ENCODE data around the gene MANF.

The MANF gene

DNA sequence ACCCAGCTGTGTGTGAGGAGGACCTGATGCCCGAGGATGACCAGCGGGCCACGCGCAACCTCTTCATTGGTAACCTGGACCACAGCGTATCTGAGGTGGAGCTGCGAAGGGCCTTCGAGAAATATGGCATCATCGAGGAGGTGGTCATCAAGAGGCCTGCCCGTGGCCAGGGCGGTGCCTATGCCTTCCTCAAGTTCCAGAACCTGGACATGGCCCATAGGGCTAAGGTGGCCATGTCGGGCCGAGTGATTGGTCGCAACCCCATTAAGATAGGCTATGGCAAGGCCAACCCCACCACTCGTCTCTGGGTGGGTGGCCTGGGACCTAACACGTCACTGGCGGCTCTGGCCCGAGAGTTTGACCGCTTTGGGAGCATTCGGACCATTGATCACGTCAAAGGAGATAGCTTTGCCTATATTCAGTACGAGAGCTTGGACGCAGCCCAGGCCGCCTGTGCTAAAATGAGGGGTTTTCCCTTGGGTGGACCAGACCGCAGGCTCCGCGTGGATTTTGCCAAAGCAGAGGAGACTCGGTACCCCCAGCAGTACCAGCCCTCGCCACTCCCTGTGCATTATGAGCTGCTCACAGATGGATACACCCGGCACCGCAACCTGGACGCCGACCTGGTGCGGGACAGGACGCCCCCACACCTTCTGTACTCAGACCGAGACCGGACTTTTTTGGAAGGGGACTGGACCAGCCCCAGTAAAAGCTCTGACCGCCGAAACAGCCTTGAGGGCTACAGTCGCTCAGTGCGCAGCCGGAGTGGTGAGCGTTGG is 7.5 kb downstream of the MANF start:
- H3K27ac ChIP-seq = peak overlapping the region; percentile 85
- no peak for DNase-seq (ENCODE audit: low spot score)
- POLR2A ChIA-PET (ENCODE audit: low non-redundant PET) = no interaction called here
- TF ChIP-seq CTCF (conservative IDR thresholded peaks at IDR 0.05; ENCODE audit: low read depth) = no peak
- CTCF ChIA-PET = no interaction called here

DNA sequence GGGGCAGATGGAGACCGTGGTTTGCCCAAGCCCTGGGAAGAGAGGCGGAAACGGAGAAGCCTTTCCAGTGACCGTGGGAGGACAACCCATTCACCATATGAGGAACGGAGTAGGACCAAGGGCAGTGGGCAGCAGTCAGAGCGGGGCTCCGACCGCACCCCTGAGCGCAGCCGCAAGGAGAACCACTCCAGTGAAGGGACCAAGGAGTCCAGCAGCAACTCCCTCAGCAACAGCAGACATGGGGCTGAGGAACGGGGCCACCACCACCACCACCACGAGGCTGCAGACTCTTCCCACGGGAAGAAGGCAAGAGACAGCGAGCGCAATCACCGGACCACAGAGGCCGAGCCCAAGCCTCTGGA is 8.0 kb downstream of the MANF start:
- H3K27ac ChIP-seq = peak overlapping the region; percentile 85; the same call in 1 of the 2 replicates
- DNase-seq (ENCODE audit: low spot score) = no peak
- CTCF ChIA-PET = no interaction called here
- POLR2A ChIA-PET (ENCODE audit: low non-redundant PET) = no interaction called here
- no peak for TF ChIP-seq CTCF (conservative IDR thresholded peaks at IDR 0.05; ENCODE audit: low read depth)

- POLR2A ChIA-PET (ENCODE audit: low non-redundant PET) = no interaction called here
- no peak for DNase-seq (ENCODE audit: low spot score)
Observed at GRCh38 chr3:51393564-51393963, 8.5 kb downstream of the MANF start.

GRCh38 chr3:51394541-51394940 is 9.4 kb downstream of the MANF start:
- TF ChIP-seq CTCF (conservative IDR thresholded peaks at IDR 0.05; ENCODE audit: low read depth) = no peak
- peak overlapping the region; percentile 44 for H3K27ac ChIP-seq
- DNase-seq (ENCODE audit: low spot score) = no peak
- POLR2A ChIA-PET (ENCODE audit: low non-redundant PET) = no interaction called here
- CTCF ChIA-PET = no interaction called here

More at GRCh38 chr3:51393564-51393963, 8.5 kb downstream of the MANF start:
- TF ChIP-seq CTCF (conservative IDR thresholded peaks at IDR 0.05; ENCODE audit: low read depth) = no peak
- H3K27ac ChIP-seq = peak overlapping the region; percentile 85; the same call in 1 of the 2 replicates
- CTCF ChIA-PET = no interaction called here

DNA sequence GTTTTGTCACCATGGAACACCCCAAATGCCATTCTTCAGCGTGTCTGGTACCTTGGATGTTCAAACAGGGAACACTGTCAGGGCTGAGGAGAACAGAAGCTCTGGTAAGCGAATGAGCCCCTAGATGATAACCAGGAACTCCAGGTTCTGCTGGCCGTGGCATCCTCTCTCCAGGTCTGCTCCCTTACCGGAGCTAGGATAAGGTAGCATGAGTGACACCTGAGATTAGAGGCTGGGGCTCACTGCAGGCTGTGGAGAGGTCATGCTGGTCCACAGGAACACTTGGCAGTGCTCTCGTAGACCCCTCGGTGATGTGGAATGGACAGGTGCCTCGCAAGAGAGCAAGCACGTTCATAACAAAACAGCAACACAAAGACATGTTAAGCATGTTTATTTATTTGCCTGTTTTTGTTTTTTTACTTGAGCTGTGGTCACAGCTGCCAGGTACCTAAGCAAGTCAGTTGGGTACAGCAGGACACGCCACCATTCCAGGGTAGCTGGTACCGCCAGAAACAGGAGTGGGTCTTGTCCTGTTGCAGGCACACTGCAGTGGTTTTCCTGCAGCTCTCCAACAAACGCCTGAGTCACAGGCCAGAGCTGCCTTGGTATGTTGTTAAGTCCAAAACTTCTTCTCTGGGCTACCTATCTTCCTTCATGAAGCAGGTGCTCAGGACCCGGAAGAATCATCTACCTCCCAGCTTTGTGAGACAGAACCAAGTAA is 10.6 kb downstream of the MANF start:
- peak overlapping the region; percentile 44 for H3K27ac ChIP-seq
- CTCF ChIA-PET = no interaction called here
- POLR2A ChIA-PET (ENCODE audit: low non-redundant PET) = interaction anchor here (0.6 kb wide), 1 partner anchor 29 kb away, joined by 3 read pairs; no protein-coding TSS in a partner anchor
- no peak for TF ChIP-seq CTCF (conservative IDR thresholded peaks at IDR 0.05; ENCODE audit: low read depth)
- no peak for DNase-seq (ENCODE audit: low spot score)

DNA sequence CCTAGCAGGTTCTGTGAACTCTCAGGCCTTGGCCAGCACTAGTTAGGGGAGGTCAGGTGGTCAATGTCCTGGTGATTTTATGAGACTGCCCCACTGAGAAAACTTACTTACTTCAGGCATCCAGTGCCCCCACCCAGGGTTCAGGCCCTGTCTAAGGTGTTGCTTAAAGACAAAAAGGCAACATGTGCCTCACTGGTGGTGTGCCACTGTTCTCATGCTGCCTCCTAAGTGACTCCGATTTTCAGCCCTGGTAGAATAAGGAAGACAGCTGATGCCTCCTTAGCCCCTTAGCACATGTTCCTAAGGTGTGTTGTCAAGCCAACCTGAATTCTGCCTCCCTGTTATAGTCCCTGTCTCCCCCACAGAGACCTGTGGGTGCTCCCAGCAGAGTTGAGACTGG is 11.3 kb downstream of the MANF start:
- H3K27ac ChIP-seq = peak overlapping the region; percentile 44
- TF ChIP-seq CTCF (conservative IDR thresholded peaks at IDR 0.05; ENCODE audit: low read depth) = no peak
- ChIA-PET POLR2A (ENCODE audit: low non-redundant PET) (interaction anchor here (0.6 kb wide), 1 partner anchor 28 kb away, joined by 3 read pairs; no protein-coding TSS in a partner anchor), CTCF (no interaction called here)
- DNase-seq (ENCODE audit: low spot score) = no peak

Data from RWPE1 (cell line).